HUES6 (cell line): ENCODE measurements around the gene GADL1.

Experiments used
- H3K27ac ChIP-seq: 2 replicates; pipeline ENCODE4 v1.7.0; 2013; ENCODE audit warnings: low read depth, mild to moderate bottlenecking, low read length, inconsistent platforms
- H3K27me3 ChIP-seq: 2 replicates; pipeline ENCODE4 v1.6.1; 2013; ENCODE audit warnings: low read length; ENCODE audit not compliant: control insufficient read depth, insufficient read depth
- H3K36me3 ChIP-seq: 2 replicates; pipeline ENCODE4 v1.6.1; 2013; ENCODE audit warnings: low read length; ENCODE audit not compliant: control insufficient read depth, insufficient read depth
- H3K4me1 ChIP-seq: 2 replicates; pipeline ENCODE4 v1.6.1; 2013; ENCODE audit warnings: low read length; ENCODE audit not compliant: control insufficient read depth, insufficient read depth
- H3K4me3 ChIP-seq: 2 replicates; pipeline ENCODE4 v1.5.1; 2013; ENCODE audit warnings: low read depth, low read length
- H3K9ac ChIP-seq: one replicate; pipeline ENCODE4 v1.6.1; 2013; ENCODE audit warnings: mild to moderate bottlenecking, low read length
- H3K9me3 ChIP-seq: 2 replicates; pipeline ENCODE4 v1.6.1; 2013; ENCODE audit warnings: low read depth, low read length; ENCODE audit not compliant: control insufficient read depth, insufficient read depth

GADL1 gene

GRCh38 chr3:30811151-30811795 lies 83.2 kb downstream of the GADL1 start:
- H3K9me3 ChIP-seq, result no peaks in the 10 kb centered on the region
- no peak overlapping the region for H3K27ac ChIP-seq
- H3K4me3 ChIP-seq, result no peak overlapping the region
- H3K4me1 ChIP-seq, result peaks cover 6% of the 10 kb centered on the region; the same call in 1 of the 2 replicates
- no peak overlapping the region for H3K9ac ChIP-seq
- no peaks in the 10 kb centered on the region for H3K36me3 ChIP-seq
- no peaks in the 10 kb centered on the region for H3K27me3 ChIP-seq

GRCh38 chr3:30810625-30811024 lies 83.8 kb downstream of the GADL1 start:
- H3K4me3 ChIP-seq, result no peak overlapping the region
- H3K9ac ChIP-seq, result no peak overlapping the region
- no peaks in the 10 kb centered on the region for H3K36me3 ChIP-seq
- H3K4me1 ChIP-seq, result peaks cover 6% of the 10 kb centered on the region; the same call in 1 of the 2 replicates
- H3K27ac ChIP-seq, result no peak overlapping the region
- no peaks in the 10 kb centered on the region for H3K9me3 ChIP-seq
- no peaks in the 10 kb centered on the region for H3K27me3 ChIP-seq

GRCh38 chr3:30805695-30806094 lies 88.8 kb downstream of the GADL1 start:
- no peaks in the 10 kb centered on the region for H3K27me3 ChIP-seq
- no peaks in the 10 kb centered on the region for H3K9me3 ChIP-seq
- H3K4me3 ChIP-seq, result no peak overlapping the region
- no peaks in the 10 kb centered on the region for H3K36me3 ChIP-seq
- peaks cover 4% of the 10 kb centered on the region; the same call in 1 of the 2 replicates for H3K4me1 ChIP-seq
- H3K27ac ChIP-seq, result no peak overlapping the region
- H3K9ac ChIP-seq, result no peak overlapping the region

GRCh38 chr3:30804984-30805383 lies 89.5 kb downstream of the GADL1 start:
- Histone ChIP-seq H3K9ac (no peak overlapping the region), H3K27ac (no peak overlapping the region), H3K36me3 (no peaks in the 10 kb centered on the region), H3K4me3 (no peak overlapping the region), H3K9me3 (no peaks in the 10 kb centered on the region), H3K27me3 (no peaks in the 10 kb centered on the region), H3K4me1 (no peaks in the 10 kb centered on the region)

- Histone ChIP-seq H3K36me3 (no peaks in the 10 kb centered on the region), H3K27me3 (no peaks in the 10 kb centered on the region), H3K27ac (no peak overlapping the region), H3K9me3 (no peaks in the 10 kb centered on the region), H3K4me1 (no peaks in the 10 kb centered on the region), H3K9ac (no peak overlapping the region), H3K4me3 (no peak overlapping the region)
Measured at GRCh38 chr3:30795176-30795575, 99.3 kb downstream of the GADL1 start.

GRCh38 chr3:30793740-30794139 lies 100.7 kb downstream of the GADL1 start:
- H3K27me3 ChIP-seq, result no peaks in the 10 kb centered on the region
- no peak overlapping the region for H3K4me3 ChIP-seq
- no peaks in the 10 kb centered on the region for H3K4me1 ChIP-seq

GRCh38 chr3:30790150-30790549 lies 104.3 kb downstream of the GADL1 start:
- H3K27ac ChIP-seq, result no peak overlapping the region
- H3K9ac ChIP-seq, result no peak overlapping the region
- H3K9me3 ChIP-seq, result no peaks in the 10 kb centered on the region
- no peaks in the 10 kb centered on the region for H3K27me3 ChIP-seq
- H3K4me1 ChIP-seq, result no peaks in the 10 kb centered on the region
- no peaks in the 10 kb centered on the region for H3K36me3 ChIP-seq
- no peak overlapping the region for H3K4me3 ChIP-seq

More at GRCh38 chr3:30793740-30794139, 100.7 kb downstream of the GADL1 start:
- no peaks in the 10 kb centered on the region for H3K36me3 ChIP-seq
- H3K9ac ChIP-seq, result no peak overlapping the region
- H3K27ac ChIP-seq, result no peak overlapping the region
- H3K9me3 ChIP-seq, result no peaks in the 10 kb centered on the region

- no peaks in the 10 kb centered on the region for H3K4me1 ChIP-seq
- H3K36me3 ChIP-seq, result no peaks in the 10 kb centered on the region
- H3K9me3 ChIP-seq, result no peaks in the 10 kb centered on the region
- H3K9ac ChIP-seq, result no peak overlapping the region
- no peaks in the 10 kb centered on the region for H3K27me3 ChIP-seq
- no peak overlapping the region for H3K27ac ChIP-seq
- H3K4me3 ChIP-seq, result no peak overlapping the region
Measured at GRCh38 chr3:30786365-30786764, 108.1 kb downstream of the GADL1 start.

GRCh38 chr3:30779686-30780287 lies 114.7 kb downstream of the GADL1 start:
- Histone ChIP-seq H3K27me3 (no peaks in the 10 kb centered on the region), H3K27ac (no peak overlapping the region), H3K9me3 (no peaks in the 10 kb centered on the region), H3K4me1 (no peaks in the 10 kb centered on the region), H3K4me3 (no peak overlapping the region), H3K36me3 (no peaks in the 10 kb centered on the region), H3K9ac (no peak overlapping the region)

GRCh38 chr3:30778933-30779332 lies 115.5 kb downstream of the GADL1 start:
- H3K9me3 ChIP-seq, result no peaks in the 10 kb centered on the region
- H3K4me3 ChIP-seq, result no peak overlapping the region
- H3K4me1 ChIP-seq, result no peaks in the 10 kb centered on the region
- H3K27me3 ChIP-seq, result no peaks in the 10 kb centered on the region
- H3K9ac ChIP-seq, result no peak overlapping the region
- no peak overlapping the region for H3K27ac ChIP-seq
- H3K36me3 ChIP-seq, result no peaks in the 10 kb centered on the region

GRCh38 chr3:30777426-30778113 lies 116.9 kb downstream of the GADL1 start:
- Histone ChIP-seq H3K4me1 (no peaks in the 10 kb centered on the region), H3K27me3 (no peaks in the 10 kb centered on the region), H3K36me3 (no peaks in the 10 kb centered on the region), H3K27ac (no peak overlapping the region), H3K9me3 (no peaks in the 10 kb centered on the region), H3K9ac (no peak overlapping the region), H3K4me3 (no peak overlapping the region)
